ENCODE data around the gene HRAS. TPM values are rescaled to one million over a fixed set of nuclear protein-coding genes. Genes with fewer than 3 reads are reported as not detected.
A peak's percentile ranks its signal among the peaks of the same experiment; 100 is the strongest.

The HRAS gene
- total and polyA plus RNA-seq, 2 of the 13 experiments (the other 11 are each of a cell fraction or from before 2014, with no cell fraction given) = 32.9 to 50.0 TPM

- TF ChIP-seq PRDM15 (CRISPR knock-in tag; IDR thresholded peaks at IDR 0.05) (0 out of 2 replicates have a peak, but pooled peaks have one; percentile 24), ZNF564 (CRISPR knock-in tag; IDR thresholded peaks at IDR 0.05) (peak; percentile 86), HMG20B (CRISPR knock-in tag; conservative IDR thresholded peaks at IDR 0.05) (no peak), ZNF790 (CRISPR knock-in tag; IDR thresholded peaks at IDR 0.05; ENCODE audit: borderline replicate concordance) (no peak), DPF2 (CRISPR knock-in tag; IDR thresholded peaks at IDR 0.05; ENCODE audit: borderline replicate concordance, low read depth) (0 out of 2 replicates have a peak, but pooled peaks have one; percentile 19), NR2F1 (CRISPR knock-in tag; IDR thresholded peaks at IDR 0.05) (no peak), ZNF124 (CRISPR knock-in tag; IDR thresholded peaks at IDR 0.05) (no peak), MYPOP (CRISPR knock-in tag; IDR thresholded peaks at IDR 0.05) (0 out of 2 replicates have a peak, but pooled peaks have one; percentile 59), CEBPG (CRISPR knock-in tag; IDR thresholded peaks at IDR 0.05) (no peak), RERE (CRISPR knock-in tag; IDR thresholded peaks at IDR 0.05; ENCODE audit: low read depth) (no peak; the same call in 1 of the 2 replicates), KLF15 (CRISPR knock-in tag; IDR thresholded peaks at IDR 0.05; ENCODE audit: borderline replicate concordance) (no peak), ZNF251 (CRISPR knock-in tag; IDR thresholded peaks at IDR 0.05) (no peak), ZNF652 (CRISPR knock-in tag; IDR thresholded peaks at IDR 0.05; ENCODE audit: borderline replicate concordance, low read depth) (no peak), ZBTB39 (CRISPR knock-in tag; IDR thresholded peaks at IDR 0.05) (no peak), ZSCAN25 (CRISPR knock-in tag; IDR thresholded peaks at IDR 0.05) (0 out of 2 replicates have a peak, but pooled peaks have one; percentile 31), ZNF335 (CRISPR knock-in tag; IDR thresholded peaks at IDR 0.05) (peak; percentile 56; the same call in 1 of the 2 replicates), ETV6 (CRISPR knock-in tag; conservative IDR thresholded peaks at IDR 0.05) (no peak)
These were observed 29.0 kb downstream of the HRAS start (continued) for GRCh38 chr11:506238-506994.
